GM12878 (cell line): ENCODE results near the gene LHFPL3. TPM values are rescaled to one million over a fixed set of nuclear protein-coding genes. Genes with fewer than 3 reads are reported as not detected.
A peak's percentile ranks its signal among the peaks of the same experiment; 100 is the strongest.

Source experiments
- BCLAF1 ChIP-seq: fragments of 450-650 bp; IDR thresholded peaks from 2 replicates; pipeline ENCODE4 v1.6.1; 2017; ENCODE audit warnings: antibody characterized with exemption, mild to moderate bottlenecking, moderate library complexity
- BRCA1 ChIP-seq: IDR thresholded peaks from 2 replicates; pipeline ENCODE4 v1.6.1; 2011; ENCODE audit warnings: low read depth, low read length, improper control_type of control experiment
- CBX5 ChIP-seq: sonication (generic); IDR thresholded peaks from 2 replicates; pipeline ENCODE4 v1.6.1; 2016; ENCODE audit warnings: low read depth, moderate library complexity, mild to moderate bottlenecking, inconsistent platforms
- CEBPB ChIP-seq, 2 experiments: fragments of 150-350 bp in 1 of 2; IDR thresholded peaks; 2 replicates each; pipeline ENCODE4 v1.6.1; 2012 to 2014; ENCODE audit warnings: low read depth in 2 of 2, low read length in 2 of 2, borderline replicate concordance in 1 of 2, inconsistent platforms in 1 of 2
- EZH2 ChIP-seq: IDR thresholded peaks from 2 replicates; pipeline ENCODE4 v1.6.1; 2012; ENCODE audit warnings: low read depth, mild to moderate bottlenecking, control low read depth, inconsistent platforms, low read length, borderline replicate concordance; ENCODE audit not compliant: control insufficient read depth
- IRF5 ChIP-seq: fragments of 450-650 bp; IDR thresholded peaks from 2 replicates; pipeline ENCODE4 v1.6.1; 2017; ENCODE audit warnings: borderline replicate concordance
- JUND ChIP-seq: IDR thresholded peaks from 2 replicates; pipeline ENCODE4 v1.6.1; 2012; ENCODE audit warnings: low read depth, mild to moderate bottlenecking, low read length, improper control_type of control experiment, moderate library complexity
- KAT2A ChIP-seq: conservative IDR thresholded peaks from 2 replicates; pipeline ENCODE4 v1.6.1; 2011; ENCODE audit warnings: low read depth, low read length; ENCODE audit not compliant: control insufficient read depth
- KLF5 ChIP-seq: fragments of 450-650 bp; IDR thresholded peaks from 2 replicates; pipeline ENCODE4 v1.6.1; 2014; ENCODE audit warnings: mild to moderate bottlenecking; ENCODE audit not compliant: partially characterized antibody
- POLR2AphosphoS5 ChIP-seq: IDR thresholded peaks from 2 replicates; pipeline ENCODE4 v1.6.1; 2011; ENCODE audit warnings: mild to moderate bottlenecking, low read length, inconsistent platforms
- ZNF592 ChIP-seq: fragments of 450-650 bp; IDR thresholded peaks from 2 replicates; pipeline ENCODE4 v1.6.1; 2017; ENCODE audit warnings: mild to moderate bottlenecking, moderate library complexity
- polyA plus RNA-seq, 11 experiments: library from polyadenylated mRNA; depleted of rRNA in 4 of 11; unstranded in 6 of 11; stranded (reverse) in 5 of 11; fragments of >200 nt; fragmentation: Nextera tagmentation in 4 of 11; fragmentation: Illumina TruSeq in 1 of 11; extraction: Ambion mirVana in 4 of 11; extraction: Trizol in 1 of 11; gene quantifications; 1 replicate in 1 of 11; 2 replicates in 10 of 11; pipeline versions ENCODE4 v1.2.1 to v1.2.3, GENCODE V29; 2011 to 2016; ENCODE audit warnings: inconsistent platforms in 2 of 11, missing spikeins in 2 of 11, low read depth in 1 of 11
- total RNA-seq, 4 experiments: library from RNA; depleted of rRNA in 3 of 4; stranded (reverse); fragments of >200 nt in 3 of 4; fragmentation: Illumina TruSeq in 1 of 4; extraction: Trizol in 1 of 4; gene quantifications; 2 replicates each; pipeline versions ENCODE4 v1.2.1 to v1.2.3, GENCODE V29; 2013 to 2021
- TF ChIP-seq, protein P1 (sequence below): IDR thresholded peaks from 2 replicates; pipeline ENCODE4 v1.6.1; 2012; ENCODE audit warnings: mild to moderate bottlenecking, low read depth, low read length
- TF ChIP-seq, protein P2 (sequence below): IDR thresholded peaks from 2 replicates; pipeline ENCODE4 v1.6.1; 2011; ENCODE audit warnings: mild to moderate bottlenecking, low read depth, low read length, moderate library complexity; ENCODE audit not compliant: insufficient replicate concordance
- TF ChIP-seq, protein P3 (sequence below): fragments of 450-650 bp; IDR thresholded peaks from 2 replicates; pipeline ENCODE4 v1.6.1; 2017; ENCODE audit warnings: mild to moderate bottlenecking

The LHFPL3 gene
- total and polyA plus RNA-seq, 10 of the 15 experiments (the other 5 are each of a cell fraction or from before 2014, with no cell fraction given), result 0.09 TPM; not detected in 9

- TF ChIP-seq, protein P1, sequence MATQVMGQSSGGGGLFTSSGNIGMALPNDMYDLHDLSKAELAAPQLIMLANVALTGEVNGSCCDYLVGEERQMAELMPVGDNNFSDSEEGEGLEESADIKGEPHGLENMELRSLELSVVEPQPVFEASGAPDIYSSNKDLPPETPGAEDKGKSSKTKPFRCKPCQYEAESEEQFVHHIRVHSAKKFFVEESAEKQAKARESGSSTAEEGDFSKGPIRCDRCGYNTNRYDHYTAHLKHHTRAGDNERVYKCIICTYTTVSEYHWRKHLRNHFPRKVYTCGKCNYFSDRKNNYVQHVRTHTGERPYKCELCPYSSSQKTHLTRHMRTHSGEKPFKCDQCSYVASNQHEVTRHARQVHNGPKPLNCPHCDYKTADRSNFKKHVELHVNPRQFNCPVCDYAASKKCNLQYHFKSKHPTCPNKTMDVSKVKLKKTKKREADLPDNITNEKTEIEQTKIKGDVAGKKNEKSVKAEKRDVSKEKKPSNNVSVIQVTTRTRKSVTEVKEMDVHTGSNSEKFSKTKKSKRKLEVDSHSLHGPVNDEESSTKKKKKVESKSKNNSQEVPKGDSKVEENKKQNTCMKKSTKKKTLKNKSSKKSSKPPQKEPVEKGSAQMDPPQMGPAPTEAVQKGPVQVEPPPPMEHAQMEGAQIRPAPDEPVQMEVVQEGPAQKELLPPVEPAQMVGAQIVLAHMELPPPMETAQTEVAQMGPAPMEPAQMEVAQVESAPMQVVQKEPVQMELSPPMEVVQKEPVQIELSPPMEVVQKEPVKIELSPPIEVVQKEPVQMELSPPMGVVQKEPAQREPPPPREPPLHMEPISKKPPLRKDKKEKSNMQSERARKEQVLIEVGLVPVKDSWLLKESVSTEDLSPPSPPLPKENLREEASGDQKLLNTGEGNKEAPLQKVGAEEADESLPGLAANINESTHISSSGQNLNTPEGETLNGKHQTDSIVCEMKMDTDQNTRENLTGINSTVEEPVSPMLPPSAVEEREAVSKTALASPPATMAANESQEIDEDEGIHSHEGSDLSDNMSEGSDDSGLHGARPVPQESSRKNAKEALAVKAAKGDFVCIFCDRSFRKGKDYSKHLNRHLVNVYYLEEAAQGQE, result no peak
- TF ChIP-seq BRCA1 (no peak), ZNF592 (peak; percentile 87; the same call in 1 of the 2 replicates), JUND (no peak), KLF5 (no peak), CEBPB (IDR thresholded peaks at IDR 0.05; ENCODE audit: borderline replicate concordance in 1 of 2, low read depth in 2 of 2, low read length in 2 of 2) (no peak), CBX5 (no peak), EZH2 (no peak), POLR2AphosphoS5 (no peak), KAT2A (no peak), BCLAF1 (no peak), IRF5 (no peak)
- TF ChIP-seq, protein P2, sequence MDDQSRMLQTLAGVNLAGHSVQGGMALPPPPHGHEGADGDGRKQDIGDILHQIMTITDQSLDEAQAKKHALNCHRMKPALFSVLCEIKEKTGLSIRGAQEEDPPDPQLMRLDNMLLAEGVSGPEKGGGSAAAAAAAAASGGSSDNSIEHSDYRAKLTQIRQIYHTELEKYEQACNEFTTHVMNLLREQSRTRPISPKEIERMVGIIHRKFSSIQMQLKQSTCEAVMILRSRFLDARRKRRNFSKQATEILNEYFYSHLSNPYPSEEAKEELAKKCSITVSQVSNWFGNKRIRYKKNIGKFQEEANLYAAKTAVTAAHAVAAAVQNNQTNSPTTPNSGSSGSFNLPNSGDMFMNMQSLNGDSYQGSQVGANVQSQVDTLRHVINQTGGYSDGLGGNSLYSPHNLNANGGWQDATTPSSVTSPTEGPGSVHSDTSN, result no peak
- TF ChIP-seq, protein P3, sequence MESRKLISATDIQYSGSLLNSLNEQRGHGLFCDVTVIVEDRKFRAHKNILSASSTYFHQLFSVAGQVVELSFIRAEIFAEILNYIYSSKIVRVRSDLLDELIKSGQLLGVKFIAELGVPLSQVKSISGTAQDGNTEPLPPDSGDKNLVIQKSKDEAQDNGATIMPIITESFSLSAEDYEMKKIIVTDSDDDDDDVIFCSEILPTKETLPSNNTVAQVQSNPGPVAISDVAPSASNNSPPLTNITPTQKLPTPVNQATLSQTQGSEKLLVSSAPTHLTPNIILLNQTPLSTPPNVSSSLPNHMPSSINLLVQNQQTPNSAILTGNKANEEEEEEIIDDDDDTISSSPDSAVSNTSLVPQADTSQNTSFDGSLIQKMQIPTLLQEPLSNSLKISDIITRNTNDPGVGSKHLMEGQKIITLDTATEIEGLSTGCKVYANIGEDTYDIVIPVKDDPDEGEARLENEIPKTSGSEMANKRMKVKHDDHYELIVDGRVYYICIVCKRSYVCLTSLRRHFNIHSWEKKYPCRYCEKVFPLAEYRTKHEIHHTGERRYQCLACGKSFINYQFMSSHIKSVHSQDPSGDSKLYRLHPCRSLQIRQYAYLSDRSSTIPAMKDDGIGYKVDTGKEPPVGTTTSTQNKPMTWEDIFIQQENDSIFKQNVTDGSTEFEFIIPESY, result no peak
These were observed 594.6 kb downstream of the LHFPL3 start (continued) for GRCh38 chr7:104923010-104923421.
